Keratinocyte (primary cell): ENCODE measurements around the gene FARSB.

Experiments
- EZH2 ChIP-seq: IDR thresholded peaks from one replicate; pipeline ENCODE4 v1.6.1; 2012; ENCODE audit warnings: inconsistent platforms, mild to moderate bottlenecking, low read length, moderate library complexity
- TF ChIP-seq, protein P1 (sequence below), 3 experiments: IDR thresholded peaks in 1 of 3; conservative IDR thresholded peaks in 1 of 3; optimal IDR thresholded peaks in 1 of 3; 2 replicates in 2 of 3; 3 replicates in 1 of 3; pipeline versions ENCODE3 to v1.5.1; 2011; ENCODE audit warnings: low read length in 3 of 3, mild to moderate bottlenecking in 3 of 3, moderate library complexity in 2 of 3, control low read depth in 1 of 3, inconsistent platforms in 1 of 3; ENCODE audit not compliant: insufficient read depth in 2 of 3; ENCODE audit errors: extremely low read depth in 1 of 3

DNA sequence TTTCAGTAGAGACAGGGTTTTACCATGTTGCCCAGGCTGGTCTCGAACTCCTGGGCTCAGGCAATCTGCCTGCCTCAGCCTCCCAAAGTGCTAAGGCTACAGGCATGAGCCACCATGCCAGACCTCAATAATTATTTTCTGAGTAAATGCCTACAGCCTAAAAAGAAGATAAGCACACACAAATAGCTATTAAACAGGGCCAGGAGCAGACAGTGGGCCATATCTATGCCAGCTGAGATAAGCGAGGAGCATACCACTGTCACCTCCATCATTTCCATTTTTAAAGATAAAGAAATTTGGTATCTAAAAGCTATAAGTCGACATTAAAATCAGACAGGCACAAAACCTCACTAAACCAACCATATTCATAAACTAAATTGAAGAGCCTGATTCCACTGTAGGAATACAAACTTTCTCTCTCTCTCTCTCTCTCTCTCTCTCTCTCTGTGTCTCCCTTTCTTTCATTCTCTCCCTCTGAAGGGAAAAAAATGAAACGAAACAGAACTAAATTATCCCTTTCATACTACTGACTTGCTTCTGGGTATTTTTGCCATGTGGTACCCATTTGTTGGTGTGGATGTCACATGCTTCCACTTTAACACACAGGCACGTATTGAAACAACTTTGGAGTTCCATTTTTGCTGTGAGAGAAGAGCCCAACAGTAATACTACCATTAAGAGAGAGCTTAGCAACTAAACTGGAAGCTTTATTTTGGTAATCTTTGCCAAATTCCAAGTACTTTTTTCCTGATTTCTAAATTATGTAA, 51.0 kb downstream of the FARSB start:
- no peak for TF ChIP-seq EZH2
- TF ChIP-seq, protein P1, sequence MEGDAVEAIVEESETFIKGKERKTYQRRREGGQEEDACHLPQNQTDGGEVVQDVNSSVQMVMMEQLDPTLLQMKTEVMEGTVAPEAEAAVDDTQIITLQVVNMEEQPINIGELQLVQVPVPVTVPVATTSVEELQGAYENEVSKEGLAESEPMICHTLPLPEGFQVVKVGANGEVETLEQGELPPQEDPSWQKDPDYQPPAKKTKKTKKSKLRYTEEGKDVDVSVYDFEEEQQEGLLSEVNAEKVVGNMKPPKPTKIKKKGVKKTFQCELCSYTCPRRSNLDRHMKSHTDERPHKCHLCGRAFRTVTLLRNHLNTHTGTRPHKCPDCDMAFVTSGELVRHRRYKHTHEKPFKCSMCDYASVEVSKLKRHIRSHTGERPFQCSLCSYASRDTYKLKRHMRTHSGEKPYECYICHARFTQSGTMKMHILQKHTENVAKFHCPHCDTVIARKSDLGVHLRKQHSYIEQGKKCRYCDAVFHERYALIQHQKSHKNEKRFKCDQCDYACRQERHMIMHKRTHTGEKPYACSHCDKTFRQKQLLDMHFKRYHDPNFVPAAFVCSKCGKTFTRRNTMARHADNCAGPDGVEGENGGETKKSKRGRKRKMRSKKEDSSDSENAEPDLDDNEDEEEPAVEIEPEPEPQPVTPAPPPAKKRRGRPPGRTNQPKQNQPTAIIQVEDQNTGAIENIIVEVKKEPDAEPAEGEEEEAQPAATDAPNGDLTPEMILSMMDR (optimal IDR thresholded peaks at IDR 0.05 in 1 of 3, IDR thresholded peaks at IDR 0.05 in 1 of 3, conservative IDR thresholded peaks at IDR 0.05 in 1 of 3; ENCODE audit: extremely low read depth in 1 of 3, insufficient read depth in 2 of 3, low read length in 3 of 3): no peak
